GM12878 (cell line): ENCODE results near the gene YWHAQ. TPM values are rescaled to one million over a fixed set of nuclear protein-coding genes. Genes with fewer than 3 reads are reported as not detected.
A peak's percentile ranks its signal among the peaks of the same experiment; 100 is the strongest.

Experiments
- ATAC-seq: fragments of 200-7000 bp; cut with Tn5 transposase; 3 replicates; pipeline ENCODE4 v1.9.1; 2020; ENCODE audit warnings: mild to moderate bottlenecking, moderate library complexity
- BruUV-seq: library from RNA; stranded (reverse); fragments of 400-500 nt; replicated peaks from 2 replicates; lab custom pipeline; 2021; lab: Mats Ljungman, UMichigan
- CTCF ChIA-PET: fragments of 300-600 bp; sonication (Branson Sonifier 250); formaldehyde crosslinking; extraction: SDS; loops from one replicate; lab custom pipeline; 2021; ENCODE audit warnings: inconsistent platforms; lab: Yijun Ruan, JAX
- POLR2A ChIA-PET: fragments of 350-600 bp; formaldehyde crosslinking; extraction: SDS; loops from one replicate; lab custom pipeline; 2021; ENCODE audit warnings: inconsistent platforms; lab: Charles Lee
- RAD21 ChIA-PET: fragments of 300-600 bp; sonication (Branson Sonifier 250); formaldehyde crosslinking; loops from one replicate; lab custom pipeline; 2023; ENCODE audit warnings: antibody characterized with exemption; ENCODE audit not compliant: unreplicated experiment; lab: Charles Lee
- SMC1A ChIA-PET: fragments of 300-600 bp; sonication (Branson Sonifier 250); formaldehyde crosslinking; loops from one replicate; lab custom pipeline; 2023; ENCODE audit not compliant: unreplicated experiment, uncharacterized antibody; lab: Charles Lee
- DNase-seq: peaks from one replicate; pipeline ENCODE4 v3.0.0-alpha.2; 2011; ENCODE audit warnings: low read depth, low spot score
- FAIRE-seq: peaks from 3 replicates; lab custom pipeline; 2011; peaks lifted over from hg19 to GRCh38; lab: Jason Lieb, UNC
- H2AFZ ChIP-seq: 2 replicates; pipeline ENCODE4 v1.6.0; 2011; ENCODE audit warnings: low read depth, low read length, control low read depth; ENCODE audit not compliant: control insufficient read depth
- H3K27ac ChIP-seq: 2 replicates; pipeline ENCODE4 v1.5.1; 2011; ENCODE audit warnings: control low read depth; ENCODE audit not compliant: control insufficient read depth, insufficient read depth
- H3K27me3 ChIP-seq, 2 experiments: replicated peaks in 1 of 2; 2 replicates each; pipeline versions ENCODE4 v1.6.0 to v1.6.1; 2011; ENCODE audit warnings: low read length in 1 of 2; ENCODE audit not compliant: control insufficient read depth in 2 of 2, insufficient read depth in 2 of 2
- H3K36me3 ChIP-seq, 2 experiments: 2 replicates each; pipeline ENCODE4 v1.5.1; 2011; ENCODE audit warnings: low read length in 1 of 2; ENCODE audit not compliant: control insufficient read depth in 2 of 2, insufficient read depth in 2 of 2
- H3K4me1 ChIP-seq: 2 replicates; pipeline ENCODE4 v1.6.1; 2011; ENCODE audit warnings: mild to moderate bottlenecking, low read length, moderate library complexity, mixed read lengths; ENCODE audit not compliant: control insufficient read depth, insufficient read depth
- H3K4me2 ChIP-seq: 2 replicates; pipeline ENCODE4 v1.6.0; 2011; ENCODE audit warnings: control low read depth; ENCODE audit not compliant: control insufficient read depth, insufficient read depth
- H3K4me3 ChIP-seq: fragments of 200-600 bp; sonication (generic); 2 replicates; pipeline ENCODE4 v1.5.1; 2016
- H3K79me2 ChIP-seq: 2 replicates; pipeline ENCODE4 v1.6.0; 2011; ENCODE audit warnings: low read length; ENCODE audit not compliant: control insufficient read depth, insufficient read depth
- H3K9ac ChIP-seq: 2 replicates; pipeline ENCODE4 v1.8.0; 2011; ENCODE audit warnings: low read length, control low read depth, mixed read lengths; ENCODE audit not compliant: control insufficient read depth, insufficient read depth
- H3K9me3 ChIP-seq: replicated peaks from 3 replicates; pipeline ENCODE4 v1.5.1; 2011; ENCODE audit warnings: mild to moderate bottlenecking, low read length; ENCODE audit not compliant: control insufficient read depth, insufficient read depth
- H4K20me1 ChIP-seq: 2 replicates; pipeline ENCODE4 v1.6.0; 2011; ENCODE audit not compliant: control insufficient read depth, insufficient read depth
- ATF7 ChIP-seq: fragments of 450-650 bp; IDR thresholded peaks from 2 replicates; pipeline ENCODE4 v1.6.1; 2016; ENCODE audit warnings: low read depth, mild to moderate bottlenecking
- BCL3 ChIP-seq: IDR thresholded peaks from 2 replicates; pipeline ENCODE4 v1.6.1; 2011; ENCODE audit warnings: borderline replicate concordance, low read depth, mild to moderate bottlenecking, moderate library complexity, low read length; ENCODE audit not compliant: insufficient read depth, poor library complexity, severe bottlenecking
- DPF2 ChIP-seq: fragments of 450-650 bp; IDR thresholded peaks from 2 replicates; pipeline ENCODE4 v1.6.1; 2017; ENCODE audit warnings: mild to moderate bottlenecking
- GABPA ChIP-seq: IDR thresholded peaks from 2 replicates; pipeline ENCODE4 v1.6.1; 2014; ENCODE audit warnings: antibody characterized with exemption, low read depth, mild to moderate bottlenecking, inconsistent platforms
- HDAC2 ChIP-seq: fragments of 200-600 bp; sonication (generic); IDR thresholded peaks from 2 replicates; pipeline ENCODE4 v1.6.1; 2017
- IKZF2 ChIP-seq, 2 experiments: fragments of 450-650 bp; IDR thresholded peaks; 2 replicates each; pipeline ENCODE4 v1.6.1; 2017; ENCODE audit warnings: mild to moderate bottlenecking in 2 of 2, moderate library complexity in 2 of 2
- MTA2 ChIP-seq: fragments of 450-650 bp; IDR thresholded peaks from 2 replicates; pipeline ENCODE4 v1.6.1; 2016; ENCODE audit warnings: low read depth, mild to moderate bottlenecking, moderate library complexity
- MTA3 ChIP-seq: IDR thresholded peaks from 2 replicates; pipeline ENCODE4 v1.6.1; 2012; ENCODE audit warnings: low read length, inconsistent platforms, borderline replicate concordance
- NBN ChIP-seq: fragments of 450-650 bp; IDR thresholded peaks from 2 replicates; pipeline ENCODE4 v1.6.1; 2016
- PBX3 ChIP-seq: IDR thresholded peaks from 2 replicates; pipeline ENCODE4 v1.6.1; 2011; ENCODE audit warnings: mild to moderate bottlenecking, low read depth, low read length, moderate library complexity; ENCODE audit not compliant: insufficient replicate concordance
- POLR2A ChIP-seq: IDR thresholded peaks from 2 replicates; pipeline ENCODE4 v1.6.1; 2011; ENCODE audit warnings: low read depth, mild to moderate bottlenecking, low read length
- SREBF2 ChIP-seq: IDR thresholded peaks from 2 replicates; pipeline ENCODE4 v1.6.1; 2012; ENCODE audit warnings: mild to moderate bottlenecking, low read length
- SUPT20H ChIP-seq: IDR thresholded peaks from 2 replicates; pipeline ENCODE4 v1.6.1; 2011; ENCODE audit warnings: low read depth, mild to moderate bottlenecking, low read length, moderate library complexity, borderline replicate concordance; ENCODE audit not compliant: control insufficient read depth
- ZBED1 ChIP-seq: IDR thresholded peaks from 2 replicates; pipeline ENCODE4 v1.6.1; 2016; ENCODE audit warnings: borderline replicate concordance
- ZBTB40 ChIP-seq: fragments of 450-650 bp; IDR thresholded peaks from 2 replicates; pipeline ENCODE4 v1.6.1; 2016; ENCODE audit warnings: mild to moderate bottlenecking, moderate library complexity, borderline replicate concordance
- WGBS: methylation state at CpG from one replicate; pipeline ENCODE4 v1.1.6; 2016; ENCODE audit warnings: low lambda C conversion rate; ENCODE audit not compliant: insufficient replicate concordance, insufficient coverage; ENCODE audit errors: missing lambda C conversion rate; 5-methylcytosine and 5-hydroxymethylcytosine counted together
- in situ Hi-C: fragments of 300-500 bp; cut with MboI; formaldehyde crosslinking; loops from 9 replicates; pipeline ENCODE4 v1.14.3; 2018; ENCODE audit warnings: mixed read lengths
- intact Hi-C: fragments of 100-400 bp; cut with micrococcal nuclease; formaldehyde crosslinking; loops from one replicate; pipeline ENCODE4 v1.14.2; 2022; ENCODE audit not compliant: unreplicated experiment
- polyA plus RNA-seq, 11 experiments: library from polyadenylated mRNA; depleted of rRNA in 4 of 11; unstranded in 6 of 11; stranded (reverse) in 5 of 11; fragments of >200 nt; fragmentation: Nextera tagmentation in 4 of 11; fragmentation: Illumina TruSeq in 1 of 11; extraction: Ambion mirVana in 4 of 11; extraction: Trizol in 1 of 11; gene quantifications; 1 replicate in 1 of 11; 2 replicates in 10 of 11; pipeline versions ENCODE4 v1.2.1 to v1.2.3, GENCODE V29; 2011 to 2016; ENCODE audit warnings: inconsistent platforms in 2 of 11, missing spikeins in 2 of 11, low read depth in 1 of 11
- total RNA-seq, 4 experiments: library from RNA; depleted of rRNA in 3 of 4; stranded (reverse); fragments of >200 nt in 3 of 4; fragmentation: Illumina TruSeq in 1 of 4; extraction: Trizol in 1 of 4; gene quantifications; 2 replicates each; pipeline versions ENCODE4 v1.2.1 to v1.2.3, GENCODE V29; 2013 to 2021
- TF ChIP-seq, protein P1 (sequence below): fragments of 450-650 bp; IDR thresholded peaks from 2 replicates; pipeline ENCODE4 v1.6.1; 2017; ENCODE audit warnings: mild to moderate bottlenecking, low read depth, inconsistent platforms; ENCODE audit not compliant: poor library complexity, severe bottlenecking

The YWHAQ gene
- total and polyA plus RNA-seq, 10 of the 15 experiments (the other 5 are each of a cell fraction or from before 2014, with no cell fraction given), result 63.0 to 515 (median 219) TPM

DNA sequence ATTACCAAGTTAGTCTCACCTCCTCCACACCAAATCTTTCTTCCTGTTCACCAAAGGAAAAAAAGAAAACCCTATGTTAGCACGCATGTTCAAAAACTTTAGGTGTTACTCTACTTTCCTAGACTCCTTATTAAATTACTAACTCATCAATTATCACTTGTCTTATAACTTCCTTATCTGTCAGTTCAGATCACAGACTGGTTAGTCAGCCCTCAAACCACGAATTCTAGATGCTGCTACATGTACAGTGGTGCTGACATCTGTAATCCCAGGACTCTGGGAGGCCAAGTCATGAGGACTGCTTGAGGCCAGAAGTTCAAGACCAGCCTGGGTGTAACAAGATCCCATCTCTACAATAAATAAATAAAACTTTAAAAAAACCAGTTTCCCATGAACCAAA lies 3.5 kb downstream of the YWHAQ start:
- H3K79me2 ChIP-seq, result peaks cover 73% of the 10 kb centered on the region
- RAD21 ChIA-PET, result interaction anchor here (2.8 kb wide), 1 partner anchor 19 kb away, joined by 10 read pairs; no protein-coding TSS in a partner anchor
- in situ Hi-C loops (no loop called here), intact Hi-C loops (loop anchor here (5.0 kb wide), 1 partner anchor 70 kb away; the partner anchor contains the start of gene ADAM17)
- POLR2A ChIA-PET, result interaction anchor here (1.5 kb wide), 1 partner anchor 19 kb away, joined by 4 read pairs; no protein-coding TSS in a partner anchor
- no peak overlapping the region for H3K27ac ChIP-seq
- peaks cover 3% of the 10 kb centered on the region; the same call in 1 of the 2 replicates for H3K4me1 ChIP-seq
- no peaks in the 10 kb centered on the region for H3K36me3 ChIP-seq
- SMC1A ChIA-PET, result interaction anchor here (1.3 to 3.9 kb wide), 5 partner anchors 8 to 89 kb away, joined by 5 to 43 read pairs (median 6); no protein-coding TSS in a partner anchor
- ATAC-seq (no peak), DNase-seq (no peak), FAIRE-seq (no peak)
- H2AFZ ChIP-seq, result no peak overlapping the region
- BruUV-seq, result no TSS peak
- peak overlapping the region; percentile 80; the same call in 1 of the 2 replicates for H3K4me3 ChIP-seq
- WGBS, result 46% methylated on average over 2 of the region's 2 CpGs
- CTCF ChIA-PET, result no interaction called here
- H3K9me3 ChIP-seq, result peaks cover 2% of the 10 kb centered on the region; the same call in 2 of the 3 replicates
- peak overlapping the region; percentile 92 for H3K4me2 ChIP-seq
- no peaks in the 10 kb centered on the region for H3K27me3 ChIP-seq
- no peaks in the 10 kb centered on the region; the same call in 1 of the 2 replicates for H4K20me1 ChIP-seq
- H3K9ac ChIP-seq, result no peak overlapping the region
- TF ChIP-seq, protein P1, sequence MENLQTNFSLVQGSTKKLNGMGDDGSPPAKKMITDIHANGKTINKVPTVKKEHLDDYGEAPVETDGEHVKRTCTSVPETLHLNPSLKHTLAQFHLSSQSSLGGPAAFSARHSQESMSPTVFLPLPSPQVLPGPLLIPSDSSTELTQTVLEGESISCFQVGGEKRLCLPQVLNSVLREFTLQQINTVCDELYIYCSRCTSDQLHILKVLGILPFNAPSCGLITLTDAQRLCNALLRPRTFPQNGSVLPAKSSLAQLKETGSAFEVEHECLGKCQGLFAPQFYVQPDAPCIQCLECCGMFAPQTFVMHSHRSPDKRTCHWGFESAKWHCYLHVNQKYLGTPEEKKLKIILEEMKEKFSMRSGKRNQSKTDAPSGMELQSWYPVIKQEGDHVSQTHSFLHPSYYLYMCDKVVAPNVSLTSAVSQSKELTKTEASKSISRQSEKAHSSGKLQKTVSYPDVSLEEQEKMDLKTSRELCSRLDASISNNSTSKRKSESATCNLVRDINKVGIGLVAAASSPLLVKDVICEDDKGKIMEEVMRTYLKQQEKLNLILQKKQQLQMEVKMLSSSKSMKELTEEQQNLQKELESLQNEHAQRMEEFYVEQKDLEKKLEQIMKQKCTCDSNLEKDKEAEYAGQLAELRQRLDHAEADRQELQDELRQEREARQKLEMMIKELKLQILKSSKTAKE, result peak; percentile 47
- 0 out of 2 replicates have a peak, but pooled peaks have one; percentile 19 for TF ChIP-seq DPF2
- no peak for TF ChIP-seq PBX3
- peak; percentile 31 to 45; a peak in 3 of 4 replicates for TF ChIP-seq IKZF2 (IDR thresholded peaks at IDR 0.05)
- no peak for TF ChIP-seq POLR2A
- TF ChIP-seq SREBF2, result no peak
- peak; percentile 46; the same call in 1 of the 2 replicates for TF ChIP-seq MTA2
- no peak for TF ChIP-seq MTA3
- no peak for TF ChIP-seq ZBED1
- 0 out of 2 replicates have a peak, but pooled peaks have one; percentile 42 for TF ChIP-seq NBN
- TF ChIP-seq ATF7, result 0 out of 2 replicates have a peak, but pooled peaks have one; percentile 30
- TF ChIP-seq ZBTB40, result no peak
- no peak for TF ChIP-seq HDAC2
- no peak for TF ChIP-seq GABPA
- no peak for TF ChIP-seq SUPT20H
- no peak for TF ChIP-seq BCL3
